Fibroblast of skin of scalp (primary cell): ENCODE measurements around the gene TEFM.
"Not testable (repeated sequence)": the region's sequence is repeated elsewhere in the genome, so short reads cannot be mapped to it uniquely, and the experiment has no call there.

Experiments
- DNase-seq: peaks from one replicate; pipeline ENCODE4 v3.0.0-alpha.2; 2013

The TEFM gene

DNA sequence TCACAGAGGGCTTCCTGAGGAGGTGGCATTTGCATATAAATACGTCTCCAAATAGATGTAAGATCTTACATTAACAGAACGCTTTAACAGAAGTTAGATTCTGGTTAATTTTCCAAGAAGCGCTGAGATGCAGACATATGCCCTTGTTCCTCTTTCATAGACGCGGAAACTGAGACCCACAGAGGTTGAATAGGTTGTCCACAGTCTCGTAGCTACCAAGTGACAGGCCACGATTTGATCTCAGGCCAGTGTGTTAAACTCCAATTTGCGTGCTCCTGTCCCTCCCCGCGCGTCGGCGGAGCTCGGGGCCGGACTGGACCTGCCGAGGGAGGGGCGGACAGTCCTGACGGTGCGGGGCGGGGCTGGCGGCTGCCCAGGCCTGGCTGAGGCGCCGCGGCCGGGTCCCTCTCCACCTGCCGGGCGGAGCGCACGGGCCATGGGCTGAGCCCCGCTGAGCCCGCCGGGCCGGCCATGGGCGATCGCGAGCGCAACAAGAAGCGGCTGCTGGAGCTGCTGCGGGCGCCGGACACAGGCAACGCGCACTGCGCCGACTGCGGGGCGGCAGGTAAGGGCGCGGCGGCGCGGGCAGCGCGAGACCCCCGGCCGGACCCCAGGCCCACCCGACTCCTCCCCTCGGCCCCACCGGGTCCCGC is 15.6 kb upstream of the TEFM start, which contains the start of gene ADAP2:
Gene ADAP2 (plus strand): TSS at position 402 of the 653 bp plus-strand sequence. CDS start 70 bp downstream, at position 472.
- no peak for DNase-seq

DNA sequence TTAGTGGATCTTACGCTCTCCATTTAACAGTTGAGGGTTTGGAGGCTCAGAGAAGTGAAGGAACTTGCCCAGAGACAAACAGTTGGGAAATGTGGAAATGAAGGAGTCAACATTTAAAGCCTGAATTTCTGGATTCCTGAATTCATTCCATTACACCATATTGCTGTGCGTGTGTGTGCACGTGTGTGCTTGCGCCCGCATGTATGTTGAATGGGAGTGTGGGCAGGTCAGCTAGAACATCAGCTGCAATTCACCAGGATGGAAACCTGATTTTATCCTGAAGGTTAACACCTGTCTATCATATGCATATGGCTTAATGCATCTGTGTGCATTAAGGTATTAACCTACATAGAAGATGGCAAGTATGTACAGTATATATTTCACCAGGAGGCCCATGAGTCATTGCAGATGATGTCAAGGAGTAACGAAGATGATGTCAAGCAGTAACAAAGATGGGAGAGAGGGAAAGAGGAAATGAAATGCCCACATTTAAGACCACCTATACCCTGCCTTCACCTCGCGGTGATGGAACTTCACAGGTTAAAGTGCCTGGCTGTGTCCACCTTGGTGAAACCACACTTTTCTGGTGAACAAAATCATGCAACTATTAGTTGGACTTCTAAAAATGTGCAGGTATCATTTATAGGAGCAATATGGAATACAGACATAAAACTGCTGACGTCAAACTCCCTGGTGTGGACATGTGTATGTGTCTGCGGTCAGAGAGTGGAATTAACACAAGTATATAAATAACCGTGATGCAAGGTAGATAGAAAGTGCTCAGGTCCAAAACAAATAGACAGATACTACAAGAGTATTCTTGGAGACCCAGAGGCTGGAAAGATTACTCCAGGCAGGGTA is 14.9 kb upstream of the TEFM start:
- no peak for DNase-seq

DNA sequence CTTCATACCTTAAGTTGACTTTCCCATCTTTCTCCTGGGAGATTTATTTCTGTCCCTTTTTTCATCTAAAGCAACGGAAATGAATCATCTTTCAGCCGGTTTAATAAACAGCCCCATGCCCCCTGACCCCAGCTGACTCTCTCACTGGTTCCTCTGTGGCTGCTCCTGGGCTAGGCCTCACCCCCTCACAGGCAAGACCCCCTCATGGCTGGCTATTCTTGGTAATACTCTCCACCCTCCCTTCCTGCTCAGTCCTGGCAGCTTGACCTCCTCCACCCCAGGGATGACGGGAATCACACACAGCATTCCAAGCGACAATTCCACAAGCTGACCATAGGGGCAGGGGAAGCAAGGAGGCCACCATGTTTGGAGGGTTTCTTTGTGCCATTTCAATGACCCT is 14.2 kb upstream of the TEFM start:
- peak; percentile 7 for DNase-seq

DNA sequence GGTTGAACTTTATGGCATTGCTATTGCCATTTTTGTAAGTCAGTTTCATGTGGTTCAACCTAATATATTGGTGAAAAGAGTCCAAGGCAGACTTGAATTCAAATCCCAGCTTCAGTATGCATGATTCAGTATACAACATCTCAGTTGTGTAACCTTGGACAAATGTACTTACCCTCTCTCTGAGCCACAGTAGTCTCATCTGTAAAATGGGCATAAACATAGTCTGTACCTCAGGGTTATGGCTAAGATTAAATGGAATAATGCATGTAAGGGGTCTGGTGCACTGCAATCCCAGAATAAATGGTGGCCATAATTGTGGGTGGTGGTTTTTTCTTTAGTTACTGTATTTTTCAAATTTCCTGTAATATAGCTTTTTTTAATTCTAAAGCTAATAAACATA is 11.0 kb upstream of the TEFM start:
- no peak for DNase-seq

DNA sequence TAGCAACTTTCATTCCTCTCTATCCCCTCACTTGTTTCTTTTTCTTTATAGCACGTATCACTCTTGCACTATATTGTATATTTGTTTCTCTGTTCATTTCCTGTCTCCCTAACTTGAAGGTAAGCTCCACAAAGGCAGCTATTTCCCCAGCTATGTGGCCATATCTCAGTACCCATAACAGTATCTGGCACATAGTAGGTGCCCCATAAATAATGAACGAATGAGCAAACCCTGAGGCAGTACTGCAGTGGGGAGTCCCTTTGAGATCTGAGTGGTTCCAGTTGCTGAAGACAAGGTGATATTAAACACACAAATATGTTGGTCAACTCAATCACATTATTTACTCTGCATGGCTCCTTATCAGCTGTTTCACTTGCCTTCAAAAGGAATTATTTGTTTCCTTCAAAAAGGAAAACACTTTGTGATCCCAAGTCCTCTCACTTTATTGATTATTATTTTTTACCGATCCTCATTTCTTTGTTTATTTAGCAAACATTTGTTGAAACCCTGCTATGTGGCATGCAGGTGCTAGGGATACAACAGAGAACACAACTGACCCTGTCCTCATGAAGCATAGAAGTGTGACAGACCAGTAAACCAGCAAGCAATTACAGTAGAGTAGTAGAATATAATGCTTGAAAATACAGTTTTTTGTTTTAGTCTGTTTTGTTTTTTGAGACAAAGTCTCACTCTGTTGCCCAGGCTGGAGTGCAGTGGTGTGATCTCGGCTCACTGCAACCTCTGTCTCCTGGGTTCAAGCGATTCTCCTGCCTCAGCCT is 10.0 kb upstream of the TEFM start:
- no peak for DNase-seq

DNA sequence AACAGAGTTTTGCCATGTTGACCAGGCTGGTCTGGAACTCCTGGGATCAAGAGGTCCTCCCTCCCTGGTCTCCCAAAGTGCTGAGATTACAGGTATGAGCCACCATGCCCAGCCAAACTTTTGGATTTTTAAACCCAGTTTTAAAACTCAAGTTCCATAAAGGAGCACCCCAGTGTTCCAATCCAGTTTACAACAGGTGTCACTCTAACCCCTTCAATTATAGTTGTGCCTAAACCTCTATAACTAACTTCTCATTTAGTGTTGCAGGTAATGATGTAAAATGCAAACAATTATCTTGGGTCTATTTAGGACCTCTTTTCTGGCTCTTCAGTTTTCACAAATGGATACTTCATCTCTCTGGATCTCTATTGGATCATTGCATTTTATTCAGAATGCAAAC is 7.9 kb upstream of the TEFM start:
- no peak for DNase-seq

DNA sequence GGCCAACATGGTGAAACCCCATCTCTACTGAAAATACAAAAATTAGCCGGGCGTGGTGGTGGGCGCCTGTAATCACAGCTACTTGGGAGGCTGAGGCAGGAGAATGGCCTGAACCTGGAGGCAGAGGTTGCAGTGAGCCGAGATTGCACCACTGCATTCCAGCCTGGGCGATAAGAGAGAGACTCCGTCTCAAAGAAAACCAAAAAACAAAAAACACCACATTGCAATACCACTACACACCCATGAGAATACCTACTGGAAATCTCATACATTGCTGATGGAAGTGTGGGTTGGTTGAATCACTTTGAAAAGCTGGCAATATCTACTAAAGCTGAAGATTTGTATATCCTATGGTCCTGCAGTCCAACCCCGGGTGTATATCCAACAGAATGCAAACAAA is 4.1 kb upstream of the TEFM start:
- DNase-seq, result not testable (repeated sequence)

DNA sequence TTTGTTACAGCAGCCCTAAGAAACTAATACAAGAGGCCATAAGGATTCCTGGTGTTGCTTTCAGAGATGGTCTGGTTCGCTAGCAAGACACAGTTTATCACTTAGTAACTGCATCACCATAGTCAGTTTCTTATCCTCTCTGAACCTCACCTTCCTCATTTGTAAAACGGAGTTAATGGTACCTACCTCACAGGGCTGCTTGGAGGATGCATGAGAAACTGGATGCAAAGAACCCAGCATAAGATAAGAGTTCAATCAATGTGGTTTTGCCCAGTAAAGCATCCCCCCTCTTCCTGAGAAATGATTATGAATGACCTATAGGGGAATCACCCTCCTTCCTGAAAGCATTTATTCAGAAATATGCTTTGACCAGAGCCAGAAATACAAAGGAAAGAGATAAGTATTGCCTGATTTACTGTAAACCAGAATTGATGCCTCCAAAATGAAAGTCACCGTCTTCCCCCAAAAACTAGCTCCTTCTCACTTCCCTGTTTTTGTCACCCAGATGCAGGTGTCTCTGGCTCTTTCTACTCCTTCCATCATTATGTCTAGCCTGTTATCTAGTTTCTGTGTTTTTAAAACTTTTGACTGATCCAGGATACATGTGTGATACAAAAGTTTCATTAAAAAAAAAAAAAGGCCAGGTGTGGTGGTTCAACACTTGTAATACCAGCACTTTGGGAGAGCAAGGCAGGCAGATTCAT is 2.8 kb upstream of the TEFM start:
- DNase-seq, result no peak

DNA sequence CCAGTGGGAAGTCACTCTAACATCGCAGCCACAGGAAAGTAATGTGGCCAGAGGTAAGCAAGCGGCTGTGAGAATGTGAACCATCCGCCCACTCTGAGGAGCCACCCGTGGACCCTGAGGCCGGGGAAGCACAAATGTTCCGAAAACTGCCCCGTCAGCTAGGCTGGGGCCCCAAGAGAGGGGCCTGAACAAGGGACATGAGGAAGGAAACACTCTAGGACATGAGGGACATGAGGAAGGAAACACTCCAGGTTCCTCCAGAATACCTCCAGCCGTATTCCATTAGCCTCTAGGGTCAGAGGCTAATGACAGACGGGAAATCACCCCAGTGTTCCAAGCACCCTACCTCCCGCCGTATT is 317 bp downstream of the TEFM start:
- DNase-seq, result peak; percentile 2

DNA sequence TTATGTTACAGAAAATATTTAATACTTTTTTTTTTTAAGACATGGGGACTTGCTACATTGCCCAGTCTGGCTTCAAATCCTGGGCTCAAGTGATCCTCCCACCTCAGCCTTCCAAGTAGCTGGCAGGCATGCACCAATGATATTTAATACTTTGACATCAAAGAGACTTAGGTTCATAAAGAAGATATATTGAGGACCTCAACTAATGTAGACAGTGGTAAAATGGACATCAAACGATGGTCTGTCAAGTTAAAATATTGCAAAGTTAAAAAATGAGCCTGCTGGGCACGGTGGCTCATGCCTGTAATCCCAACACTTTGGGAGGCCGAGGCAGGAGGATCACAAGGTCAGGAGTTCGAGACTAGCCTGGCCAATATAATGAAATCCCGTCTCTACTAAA is 8.7 kb downstream of the TEFM start:
- DNase-seq, result no peak

DNA sequence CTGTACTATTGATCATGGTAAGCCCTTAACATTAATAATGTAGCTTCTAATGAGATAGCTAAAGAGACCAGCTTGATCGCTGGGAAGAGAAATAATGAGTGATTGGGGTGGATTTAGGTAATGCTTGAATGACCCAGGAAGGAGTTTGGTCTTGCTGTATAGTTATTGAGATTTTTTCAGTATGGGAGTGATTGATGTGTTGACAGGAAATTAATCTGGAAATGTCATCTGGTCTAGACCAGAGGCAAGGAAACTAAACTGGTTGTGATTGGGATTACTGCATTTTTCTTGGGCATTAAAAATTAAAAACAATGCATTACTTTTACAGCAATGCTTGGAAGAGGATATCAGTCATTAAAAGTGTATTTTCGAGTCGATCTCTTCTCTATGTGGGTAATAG is 11.8 kb downstream of the TEFM start:
- DNase-seq, result no peak

DNA sequence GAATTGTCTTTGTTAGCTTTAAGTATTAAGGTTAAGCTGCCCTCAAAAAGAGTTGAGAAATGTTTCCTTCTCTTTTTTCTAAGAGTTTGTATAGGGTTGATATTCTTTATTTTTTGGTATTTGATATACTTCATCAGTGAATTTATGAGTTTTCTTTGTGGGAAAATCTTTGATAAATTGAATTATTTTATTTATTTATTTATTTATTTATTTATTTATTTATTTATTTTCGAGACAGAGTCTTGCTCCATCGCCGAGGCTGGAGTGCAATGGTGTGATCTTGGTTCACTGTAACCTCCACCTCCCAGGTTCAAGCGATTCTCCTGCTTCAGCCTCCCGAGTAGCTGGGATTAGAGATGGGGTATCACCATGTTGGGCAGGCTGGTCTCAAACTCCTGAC is 19.9 kb downstream of the TEFM start:
- DNase-seq, result no peak

DNA sequence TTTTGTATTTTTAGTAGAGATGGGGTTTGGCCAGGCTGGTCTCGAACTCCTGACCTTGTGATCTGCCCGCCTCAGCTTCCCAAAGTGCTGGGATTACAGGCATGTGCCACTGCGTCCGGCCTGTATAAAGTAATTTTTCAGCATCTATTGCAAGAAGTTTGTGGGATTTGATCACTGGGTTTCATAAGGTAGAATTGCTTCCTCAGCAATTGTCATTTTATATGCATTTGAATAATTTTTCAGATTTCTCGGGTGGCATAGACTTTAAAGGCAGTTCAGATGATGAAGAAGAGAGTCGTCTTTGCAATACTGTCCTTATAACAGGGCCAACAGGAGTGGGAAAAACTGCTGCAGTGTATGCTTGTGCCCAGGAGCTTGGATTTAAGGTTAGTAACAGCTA is 37.0 kb downstream of the TEFM start:
- no peak for DNase-seq

DNA sequence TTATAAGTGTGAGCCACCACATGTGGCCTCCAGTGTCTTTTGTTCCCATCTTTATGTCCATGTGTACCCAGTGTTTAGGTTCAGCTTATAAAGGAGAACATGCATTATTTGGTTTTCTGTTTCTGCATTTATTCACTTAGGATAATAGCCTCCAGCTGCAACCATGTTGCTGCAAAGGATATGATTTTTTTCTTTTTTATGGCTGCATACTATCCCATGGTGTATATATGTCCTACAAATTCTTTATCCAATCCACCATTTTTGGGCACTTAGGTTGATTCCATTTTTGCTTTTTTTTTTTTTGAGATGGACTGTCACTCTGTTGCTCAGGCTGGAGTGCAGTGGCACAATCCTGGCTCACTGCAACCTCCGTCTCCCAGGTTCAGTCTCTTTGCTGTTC is 41.4 kb downstream of the TEFM start:
- DNase-seq, result no peak

DNA sequence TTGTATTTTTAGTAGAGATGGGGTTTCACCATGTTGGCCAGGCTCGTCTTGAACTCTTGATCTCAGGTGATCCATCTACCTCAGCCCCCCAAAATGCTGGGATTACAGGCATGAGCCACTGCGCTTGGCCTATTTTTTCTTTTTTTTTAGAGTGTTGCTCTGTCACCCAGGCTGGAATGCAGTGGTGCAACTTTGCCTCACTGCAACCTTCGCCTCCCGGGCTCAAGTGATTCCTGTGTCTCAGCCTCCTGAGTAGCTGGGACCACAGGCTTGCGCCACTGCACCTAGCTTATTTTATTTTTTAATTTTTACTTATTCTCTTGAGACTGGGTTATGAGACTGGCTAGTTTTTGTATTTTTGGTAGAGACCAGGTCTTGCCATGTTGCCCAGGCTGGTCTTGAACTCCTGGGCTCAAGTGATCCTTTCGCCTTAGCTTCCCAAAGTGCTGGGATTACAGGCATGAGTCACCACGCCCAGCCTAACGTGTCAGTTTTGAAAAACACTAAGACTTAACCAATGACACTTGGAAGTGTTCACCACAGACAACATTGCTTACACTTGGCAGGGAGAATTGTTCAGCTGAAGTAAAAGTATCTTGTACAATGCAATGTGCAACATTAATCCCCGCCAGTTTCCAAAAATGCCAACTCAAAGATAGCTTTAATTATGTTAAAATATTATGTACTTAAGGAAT is 47.3 kb downstream of the TEFM start:
- DNase-seq, result peak; percentile 4

DNA sequence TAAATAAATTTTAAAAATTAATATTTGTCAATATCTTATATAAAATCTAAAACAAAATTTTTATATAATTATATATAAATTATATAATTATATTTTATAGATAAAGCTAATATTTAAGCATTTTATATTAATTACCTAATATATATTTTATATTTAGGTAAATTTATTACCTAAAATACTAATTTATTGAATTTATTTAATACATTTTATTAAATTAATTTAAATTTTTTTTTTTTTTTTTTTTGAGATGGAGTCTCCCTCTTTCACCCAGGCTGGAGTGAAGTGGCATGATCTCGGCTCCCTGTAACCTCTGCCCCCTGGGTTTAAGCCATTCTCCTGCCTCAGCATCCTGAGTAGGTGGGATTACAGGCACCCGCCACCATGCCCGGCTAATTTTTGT is 51.9 kb downstream of the TEFM start:
- DNase-seq, result no peak
